A673 (cell line): Measurements from ENCODE around the gene CAST. TPM values are rescaled to one million over a fixed set of nuclear protein-coding genes. Genes with fewer than 3 reads are reported as not detected.

Experiments
- BruUV-seq: library from RNA; stranded (reverse); fragments of 400-500 nt; replicated peaks from 2 replicates; lab custom pipeline; 2021; lab: Mats Ljungman, UMichigan
- CTCF ChIA-PET: fragments of 300-600 bp; sonication (Branson Sonifier 250); formaldehyde crosslinking; loops from one replicate; lab custom pipeline; 2022; ENCODE audit warnings: antibody characterized with exemption; lab: Charles Lee
- POLR2A ChIA-PET: fragments of 300-600 bp; sonication (Branson Sonifier 250); formaldehyde crosslinking; loops from one replicate; lab custom pipeline; 2022; ENCODE audit warnings: antibody characterized with exemption; ENCODE audit not compliant: low non-redundant PET; lab: Charles Lee
- DNase-seq: peaks from one replicate; pipeline ENCODE4 v3.0.0-alpha.2; 2015; ENCODE audit warnings: low spot score
- H3K27ac ChIP-seq: fragments of 200-600 bp; sonication (generic); 2 replicates; pipeline ENCODE4 v1.5.1; 2016; ENCODE audit warnings: mixed run types, low read depth, mild to moderate bottlenecking, mixed read lengths, antibody characterized with exemption, low read length; ENCODE audit not compliant: poor library complexity, severe bottlenecking
- H3K27me3 ChIP-seq: fragments of 200-600 bp; sonication (generic); replicated peaks from 2 replicates; pipeline ENCODE4 v1.6.1; 2017; ENCODE audit warnings: mixed run types, low read depth, mild to moderate bottlenecking, mixed read lengths, antibody characterized with exemption, low read length; ENCODE audit not compliant: insufficient read depth, poor library complexity
- H3K36me3 ChIP-seq: fragments of 200-600 bp; sonication (generic); 2 replicates; pipeline ENCODE4 v1.6.1; 2016; ENCODE audit warnings: mixed run types, mild to moderate bottlenecking, mixed read lengths, antibody characterized with exemption, low read length; ENCODE audit not compliant: insufficient read depth, poor library complexity, severe bottlenecking
- H3K4me1 ChIP-seq: fragments of 200-600 bp; sonication (generic); 2 replicates; pipeline ENCODE4 v1.6.1; 2017; ENCODE audit warnings: mixed run types, mild to moderate bottlenecking, mixed read lengths, antibody characterized with exemption, low read length; ENCODE audit not compliant: insufficient read depth, poor library complexity, severe bottlenecking
- H3K4me3 ChIP-seq: fragments of 200-600 bp; sonication (generic); 2 replicates; pipeline ENCODE4 v1.5.1; 2016; ENCODE audit warnings: low read depth, mixed run types, mild to moderate bottlenecking, mixed read lengths, low read length; ENCODE audit not compliant: poor library complexity, severe bottlenecking
- H3K9me3 ChIP-seq: fragments of 200-600 bp; sonication (generic); 2 replicates; pipeline ENCODE4 v1.6.1; 2016; ENCODE audit warnings: mixed run types, low read depth, mild to moderate bottlenecking, mixed read lengths, antibody characterized with exemption, low read length; ENCODE audit not compliant: poor library complexity, severe bottlenecking
- CTCF ChIP-seq: fragments of 300-800, 200-600 bp; sonication (generic); conservative IDR thresholded peaks from 2 replicates; pipeline ENCODE4 v1.5.1; 2017; ENCODE audit warnings: low read depth, mild to moderate bottlenecking, antibody characterized with exemption, low read length, moderate library complexity, mixed read lengths
- EZH2 ChIP-seq: fragments of 200-600 bp; sonication (generic); IDR thresholded peaks from 2 replicates; pipeline ENCODE4 v1.6.1; 2017; ENCODE audit warnings: borderline replicate concordance, low read depth, mild to moderate bottlenecking, mixed read lengths, antibody characterized with exemption, low read length; ENCODE audit not compliant: poor library complexity, severe bottlenecking
- intact Hi-C: fragments of 100-400 bp; cut with micrococcal nuclease; formaldehyde crosslinking; loops from one replicate; pipeline ENCODE4 v1.10.0; 2022; ENCODE audit not compliant: unreplicated experiment
- total RNA-seq: library from RNA; stranded (reverse); gene quantifications from 2 replicates; pipeline ENCODE4 v1.2.3, GENCODE V29; 2021

The CAST gene
- total RNA-seq, 1 experiment from 2014 or later, result 66.8 TPM

GRCh38 chr5:96687812-96688453 is 25.8 kb downstream of the CAST start:
- ChIA-PET CTCF (interaction anchor here (2.0 kb wide), 1 partner anchor 74 kb away, joined by 9 read pairs; no protein-coding TSS in a partner anchor), POLR2A (no interaction called here)
- no TSS peak for BruUV-seq
- intact Hi-C loops, result loop anchor here (1.0 to 5.0 kb wide), 2 partner anchors 74 to 341 kb away; no protein-coding TSS in a partner anchor
- Histone ChIP-seq H3K27me3 (no peaks in the 10 kb centered on the region), H3K36me3 (no peaks in the 10 kb centered on the region), H3K4me1 (no peaks in the 10 kb centered on the region), H3K27ac (no peak overlapping the region), H3K4me3 (peak overlapping the region; percentile 21), H3K9me3 (no peaks in the 10 kb centered on the region)
- TF ChIP-seq EZH2 (no peak), CTCF (peak; percentile 76)
- peak; percentile 76 for DNase-seq

DNA sequence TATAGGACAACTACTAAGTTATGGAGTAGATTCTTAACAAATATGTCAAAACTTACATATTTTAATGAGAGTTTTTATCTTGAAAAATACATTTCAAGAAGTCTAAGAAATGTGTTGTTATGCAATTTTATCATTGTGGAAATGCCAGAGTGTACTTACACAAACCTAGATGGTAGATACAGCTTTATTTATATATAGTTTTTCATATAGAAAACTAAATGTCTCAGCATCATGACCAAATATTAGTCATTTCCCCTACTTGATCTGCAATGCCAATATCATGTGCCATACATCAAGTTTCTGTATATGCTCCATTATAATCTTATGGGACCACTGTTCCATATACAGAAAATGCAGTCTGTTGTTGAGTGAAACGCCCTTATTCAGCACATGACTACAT is 28.7 kb downstream of the CAST start:
- H3K4me3 ChIP-seq, result no peak overlapping the region
- H3K9me3 ChIP-seq, result no peaks in the 10 kb centered on the region
- H3K27ac ChIP-seq, result no peak overlapping the region
- DNase-seq, result no peak
- ChIA-PET CTCF (interaction anchor here (1.0 kb wide), 1 partner anchor 76 kb away, joined by 4 read pairs; no protein-coding TSS in a partner anchor), POLR2A (no interaction called here)
- no peak for TF ChIP-seq CTCF
- TF ChIP-seq EZH2, result no peak
- BruUV-seq, result no TSS peak
- no peaks in the 10 kb centered on the region for H3K27me3 ChIP-seq
- intact Hi-C loops, result no loop called here
- no peaks in the 10 kb centered on the region for H3K36me3 ChIP-seq
- H3K4me1 ChIP-seq, result no peaks in the 10 kb centered on the region

DNA sequence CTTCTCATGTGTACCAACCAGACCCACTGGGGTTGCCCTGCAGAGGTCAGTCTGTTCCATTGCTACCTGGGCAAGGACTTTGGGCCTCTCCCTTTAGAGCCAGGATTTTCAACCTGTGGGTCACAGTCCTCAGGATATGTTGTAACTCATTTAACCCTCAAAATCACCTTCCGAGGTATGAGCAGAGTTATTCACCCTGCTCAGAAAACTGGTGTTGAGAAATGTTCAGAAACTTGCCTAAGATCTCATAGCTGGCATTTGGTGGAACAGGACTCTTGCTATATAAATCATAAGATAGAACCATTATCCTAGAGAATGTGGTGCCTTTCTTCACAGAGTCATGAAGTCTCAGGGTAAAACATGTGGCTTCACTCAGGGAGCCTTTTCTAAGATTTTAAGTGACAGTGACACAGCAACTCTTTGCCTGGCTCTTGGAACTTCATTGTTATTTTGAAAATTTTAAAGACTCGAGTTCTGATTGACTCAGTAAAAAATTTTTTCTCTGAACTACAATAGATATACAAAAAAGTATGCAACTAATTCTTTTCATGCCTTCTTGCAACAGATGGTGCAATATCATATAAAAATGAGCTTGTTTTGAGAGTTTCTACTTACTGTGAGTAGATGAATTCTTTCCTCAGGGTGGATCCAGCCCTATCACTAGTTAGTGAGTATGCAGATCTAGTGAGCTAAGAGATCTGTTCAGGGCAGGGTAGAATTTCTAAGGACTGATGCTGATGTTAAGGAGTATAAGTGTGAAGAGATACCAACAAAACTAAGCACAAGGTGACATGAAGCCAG is 29.5 kb downstream of the CAST start:
- CTCF ChIA-PET, result interaction anchor here (0.6 to 1.0 kb wide), 3 partner anchors 10 to 921 kb away, joined by 3 to 4 read pairs (median 4); no protein-coding TSS in a partner anchor
- no peak overlapping the region for H3K4me3 ChIP-seq
- H3K4me1 ChIP-seq, result no peaks in the 10 kb centered on the region
- H3K9me3 ChIP-seq, result no peaks in the 10 kb centered on the region
- BruUV-seq, result no TSS peak
- no peaks in the 10 kb centered on the region for H3K36me3 ChIP-seq
- POLR2A ChIA-PET, result no interaction called here
- no peaks in the 10 kb centered on the region for H3K27me3 ChIP-seq
- no peak overlapping the region for H3K27ac ChIP-seq
- TF ChIP-seq EZH2 (no peak), CTCF (no peak)
- no peak for DNase-seq
- intact Hi-C loops, result no loop called here
